ENCODE data around the gene CCNT1. TPM values are rescaled to one million over a fixed set of nuclear protein-coding genes. Genes with fewer than 3 reads are reported as not detected.

CCNT1 gene
- total and polyA plus RNA-seq, 2 of the 13 experiments (the other 11 are each of a cell fraction or from before 2014, with no cell fraction given), result 18.0 to 28.2 TPM

DNA sequence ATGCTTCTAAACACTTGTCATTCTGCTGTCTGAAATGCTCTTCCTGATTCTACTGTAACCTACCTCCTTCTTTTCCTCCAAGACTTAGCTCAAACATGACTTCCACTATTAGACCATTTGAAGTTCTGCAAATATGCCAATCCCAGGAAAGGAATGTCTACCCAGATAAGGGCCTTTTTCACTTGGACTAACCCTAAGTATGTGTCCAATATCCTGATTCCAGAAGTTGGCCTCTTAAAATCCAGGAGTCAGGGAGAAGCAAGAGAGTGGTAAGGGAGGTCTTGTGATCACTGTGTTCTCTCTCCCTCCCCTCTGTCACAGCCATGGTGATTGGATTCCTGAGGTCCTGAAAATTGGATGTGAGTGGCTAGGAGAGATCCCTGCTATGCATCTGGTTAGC lies 42.2 kb upstream of the CCNT1 start:
- ChIA-PET CTCF (ENCODE audit: low intra/inter-chr PET ratio, low total read pairs) (no interaction called here), POLR2A (no interaction called here)
- FAIRE-seq (no peak), DNase-seq (ENCODE audit: low spot score) (no peak), ATAC-seq (no peak)
- Histone ChIP-seq H3K9me3 (ENCODE audit: low read length) (no peaks in the 10 kb centered on the region), H3K9ac (ENCODE audit: insufficient read depth, low read depth, low read length) (no peak overlapping the region), H3K4me1 (ENCODE audit: insufficient read depth, low read length) (no peaks in the 10 kb centered on the region), H4K20me1 (ENCODE audit: insufficient read depth, low read length) (no peaks in the 10 kb centered on the region), H3K79me2 (ENCODE audit: insufficient read depth, low read length) (no peaks in the 10 kb centered on the region), H3K36me3 (replicated peaks in 1 of 2; ENCODE audit: control insufficient read depth in 1 of 2, insufficient read depth in 2 of 2, low read length in 2 of 2) (no peaks in the 10 kb centered on the region), H3K27ac (ENCODE audit: extremely low read length, insufficient read depth, low read length) (no peak overlapping the region), H2AFZ (ENCODE audit: low read length) (no peak overlapping the region), H3K4me2 (ENCODE audit: low read depth, low read length) (no peak overlapping the region), H3K27me3 (ENCODE audit: control insufficient read depth in 1 of 2, insufficient read depth in 2 of 2, low read length in 2 of 2) (peaks cover 0 to 2% of the 10 kb centered on the region in 2 experiments; a peak in 1 of 5 replicates), H3K4me3 (replicated peaks in 1 of 3; ENCODE audit: insufficient read depth in 1 of 3, low read depth in 2 of 3, low read length in 3 of 3) (no peak overlapping the region)
- no TSS peak for BruUV-seq (replicated peaks)
- TF ChIP-seq, protein P1, sequence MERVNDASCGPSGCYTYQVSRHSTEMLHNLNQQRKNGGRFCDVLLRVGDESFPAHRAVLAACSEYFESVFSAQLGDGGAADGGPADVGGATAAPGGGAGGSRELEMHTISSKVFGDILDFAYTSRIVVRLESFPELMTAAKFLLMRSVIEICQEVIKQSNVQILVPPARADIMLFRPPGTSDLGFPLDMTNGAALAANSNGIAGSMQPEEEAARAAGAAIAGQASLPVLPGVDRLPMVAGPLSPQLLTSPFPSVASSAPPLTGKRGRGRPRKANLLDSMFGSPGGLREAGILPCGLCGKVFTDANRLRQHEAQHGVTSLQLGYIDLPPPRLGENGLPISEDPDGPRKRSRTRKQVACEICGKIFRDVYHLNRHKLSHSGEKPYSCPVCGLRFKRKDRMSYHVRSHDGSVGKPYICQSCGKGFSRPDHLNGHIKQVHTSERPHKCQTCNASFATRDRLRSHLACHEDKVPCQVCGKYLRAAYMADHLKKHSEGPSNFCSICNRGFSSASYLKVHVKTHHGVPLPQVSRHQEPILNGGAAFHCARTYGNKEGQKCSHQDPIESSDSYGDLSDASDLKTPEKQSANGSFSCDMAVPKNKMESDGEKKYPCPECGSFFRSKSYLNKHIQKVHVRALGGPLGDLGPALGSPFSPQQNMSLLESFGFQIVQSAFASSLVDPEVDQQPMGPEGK (CRISPR knock-in tag; IDR thresholded peaks at IDR 0.05), result no peak
- TF ChIP-seq ZFAT (CRISPR knock-in tag; conservative IDR thresholded peaks at IDR 0.05) (no peak), ZFP1 (CRISPR knock-in tag; IDR thresholded peaks at IDR 0.05) (no peak), RFX5 (IDR thresholded peaks at IDR 0.05; ENCODE audit: low read depth, low read length) (no peak), ZNF605 (CRISPR knock-in tag; IDR thresholded peaks at IDR 0.05) (no peak), YEATS2 (CRISPR knock-in tag; IDR thresholded peaks at IDR 0.05; ENCODE audit: borderline replicate concordance) (no peak), ISL2 (CRISPR knock-in tag; IDR thresholded peaks at IDR 0.05) (no peak), CENPX (CRISPR knock-in tag; IDR thresholded peaks at IDR 0.05) (no peak), ZNF562 (CRISPR knock-in tag; IDR thresholded peaks at IDR 0.05; ENCODE audit: borderline replicate concordance) (no peak), HHEX (CRISPR knock-in tag; IDR thresholded peaks at IDR 0.05) (no peak), BCL6 (CRISPR knock-in tag; IDR thresholded peaks at IDR 0.05) (no peak), KLF16 (CRISPR knock-in tag; IDR thresholded peaks at IDR 0.05) (no peak), ZNF234 (CRISPR knock-in tag; conservative IDR thresholded peaks at IDR 0.05) (no peak)
- TF ChIP-seq, protein P2, sequence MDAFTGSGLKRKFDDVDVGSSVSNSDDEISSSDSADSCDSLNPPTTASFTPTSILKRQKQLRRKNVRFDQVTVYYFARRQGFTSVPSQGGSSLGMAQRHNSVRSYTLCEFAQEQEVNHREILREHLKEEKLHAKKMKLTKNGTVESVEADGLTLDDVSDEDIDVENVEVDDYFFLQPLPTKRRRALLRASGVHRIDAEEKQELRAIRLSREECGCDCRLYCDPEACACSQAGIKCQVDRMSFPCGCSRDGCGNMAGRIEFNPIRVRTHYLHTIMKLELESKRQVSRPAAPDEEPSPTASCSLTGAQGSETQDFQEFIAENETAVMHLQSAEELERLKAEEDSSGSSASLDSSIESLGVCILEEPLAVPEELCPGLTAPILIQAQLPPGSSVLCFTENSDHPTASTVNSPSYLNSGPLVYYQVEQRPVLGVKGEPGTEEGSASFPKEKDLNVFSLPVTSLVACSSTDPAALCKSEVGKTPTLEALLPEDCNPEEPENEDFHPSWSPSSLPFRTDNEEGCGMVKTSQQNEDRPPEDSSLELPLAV (CRISPR knock-in tag; conservative IDR thresholded peaks at IDR 0.05; ENCODE audit: low read depth), result no peak
- TF ChIP-seq, protein P3, sequence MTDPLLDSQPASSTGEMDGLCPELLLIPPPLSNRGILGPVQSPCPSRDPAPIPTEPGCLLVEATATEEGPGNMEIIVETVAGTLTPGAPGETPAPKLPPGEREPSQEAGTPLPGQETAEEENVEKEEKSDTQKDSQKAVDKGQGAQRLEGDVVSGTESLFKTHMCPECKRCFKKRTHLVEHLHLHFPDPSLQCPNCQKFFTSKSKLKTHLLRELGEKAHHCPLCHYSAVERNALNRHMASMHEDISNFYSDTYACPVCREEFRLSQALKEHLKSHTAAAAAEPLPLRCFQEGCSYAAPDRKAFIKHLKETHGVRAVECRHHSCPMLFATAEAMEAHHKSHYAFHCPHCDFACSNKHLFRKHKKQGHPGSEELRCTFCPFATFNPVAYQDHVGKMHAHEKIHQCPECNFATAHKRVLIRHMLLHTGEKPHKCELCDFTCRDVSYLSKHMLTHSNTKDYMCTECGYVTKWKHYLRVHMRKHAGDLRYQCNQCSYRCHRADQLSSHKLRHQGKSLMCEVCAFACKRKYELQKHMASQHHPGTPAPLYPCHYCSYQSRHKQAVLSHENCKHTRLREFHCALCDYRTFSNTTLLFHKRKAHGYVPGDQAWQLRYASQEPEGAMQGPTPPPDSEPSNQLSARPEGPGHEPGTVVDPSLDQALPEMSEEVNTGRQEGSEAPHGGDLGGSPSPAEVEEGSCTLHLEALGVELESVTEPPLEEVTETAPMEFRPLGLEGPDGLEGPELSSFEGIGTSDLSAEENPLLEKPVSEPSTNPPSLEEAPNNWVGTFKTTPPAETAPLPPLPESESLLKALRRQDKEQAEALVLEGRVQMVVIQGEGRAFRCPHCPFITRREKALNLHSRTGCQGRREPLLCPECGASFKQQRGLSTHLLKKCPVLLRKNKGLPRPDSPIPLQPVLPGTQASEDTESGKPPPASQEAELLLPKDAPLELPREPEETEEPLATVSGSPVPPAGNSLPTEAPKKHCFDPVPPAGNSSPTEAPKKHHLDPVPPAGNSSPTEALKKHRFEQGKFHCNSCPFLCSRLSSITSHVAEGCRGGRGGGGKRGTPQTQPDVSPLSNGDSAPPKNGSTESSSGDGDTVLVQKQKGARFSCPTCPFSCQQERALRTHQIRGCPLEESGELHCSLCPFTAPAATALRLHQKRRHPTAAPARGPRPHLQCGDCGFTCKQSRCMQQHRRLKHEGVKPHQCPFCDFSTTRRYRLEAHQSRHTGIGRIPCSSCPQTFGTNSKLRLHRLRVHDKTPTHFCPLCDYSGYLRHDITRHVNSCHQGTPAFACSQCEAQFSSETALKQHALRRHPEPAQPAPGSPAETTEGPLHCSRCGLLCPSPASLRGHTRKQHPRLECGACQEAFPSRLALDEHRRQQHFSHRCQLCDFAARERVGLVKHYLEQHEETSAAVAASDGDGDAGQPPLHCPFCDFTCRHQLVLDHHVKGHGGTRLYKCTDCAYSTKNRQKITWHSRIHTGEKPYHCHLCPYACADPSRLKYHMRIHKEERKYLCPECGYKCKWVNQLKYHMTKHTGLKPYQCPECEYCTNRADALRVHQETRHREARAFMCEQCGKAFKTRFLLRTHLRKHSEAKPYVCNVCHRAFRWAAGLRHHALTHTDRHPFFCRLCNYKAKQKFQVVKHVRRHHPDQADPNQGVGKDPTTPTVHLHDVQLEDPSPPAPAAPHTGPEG (CRISPR knock-in tag; IDR thresholded peaks at IDR 0.05), result no peak
- intact Hi-C loops (cut with micrococcal nuclease; ENCODE audit: unreplicated experiment), result no loop called here
- in situ Hi-C loops (cut with HindIII; ENCODE audit: extremely low pct_ligation_motif_present, low pct_unique_long_range_greater_than_20kb), result no loop called here
